Tongue (tissue), 2 donors: ENCODE measurements around the gene PSMB5. TPM values are rescaled to one million over a fixed set of nuclear protein-coding genes. Genes with fewer than 3 reads are reported as not detected.

Source experiments
- DNase-seq: peaks from one replicate; pipeline ENCODE4 v3.0.0-alpha.2; 2015
- total RNA-seq: library from RNA; depleted of rRNA; stranded (reverse); fragments of >200 nt; gene quantifications from one replicate; pipeline ENCODE4 v1.2.3, GENCODE V29; 2014

The PSMB5 gene
- 190 TPM for total RNA-seq

- peak; percentile 98 for DNase-seq
Measured at GRCh38 chr14:23034498-23035302, at the start of gene PSMB5. Gene PSMB5, minus strand, starts transcription at chr14:23034900. Its CDS starts 19 bp downstream, at chr14:23034881.

DNA sequence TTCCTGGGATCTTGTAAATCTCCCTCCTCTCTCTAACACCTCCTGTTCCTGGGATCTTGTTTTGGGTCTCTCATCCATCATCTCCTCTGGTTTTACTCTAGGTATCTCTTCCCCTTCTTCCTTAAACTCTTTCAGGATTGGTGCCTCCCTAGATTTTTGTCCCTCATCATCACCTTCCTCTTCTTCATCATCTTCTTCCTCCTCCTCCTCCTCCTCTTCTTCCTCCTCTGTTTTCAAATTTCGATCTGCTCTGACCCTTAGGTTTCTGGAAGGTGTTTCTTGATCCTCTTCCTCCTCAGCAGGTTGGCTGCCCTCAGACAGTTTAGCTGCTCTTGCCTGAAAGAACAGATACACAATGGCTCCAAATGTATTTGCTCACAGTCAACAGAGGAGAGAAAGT, 45.8 kb upstream of the PSMB5 start:
- DNase-seq: no peak

GRCh38 chr14:23079716-23080115, 45.0 kb upstream of the PSMB5 start:
- DNase-seq: no peak

GRCh38 chr14:23078692-23079116, 44.0 kb upstream of the PSMB5 start:
- no peak for DNase-seq

GRCh38 chr14:23077962-23078361, 43.3 kb upstream of the PSMB5 start:
- DNase-seq: no peak

GRCh38 chr14:23076785-23077408, 42.2 kb upstream of the PSMB5 start:
- peak; percentile 59 for DNase-seq

DNA sequence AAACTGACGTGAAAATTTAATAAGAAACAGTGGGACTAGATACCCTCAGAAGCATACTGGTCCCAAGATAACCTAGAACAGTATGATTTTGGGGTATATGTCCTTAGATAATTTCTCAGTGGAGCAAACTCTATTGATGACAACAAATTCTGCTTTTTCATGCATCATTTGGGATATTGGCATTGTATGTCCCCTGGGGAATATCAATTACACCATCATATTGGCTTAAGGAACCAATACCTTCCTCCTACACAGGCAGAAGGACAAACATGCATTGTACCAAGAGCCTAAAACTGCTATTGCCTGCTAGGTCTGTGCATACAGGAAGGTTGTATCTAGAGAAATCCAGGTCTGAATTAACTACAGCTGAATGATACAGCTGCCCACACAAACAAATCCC, 40.2 kb upstream of the PSMB5 start:
- no peak for DNase-seq

- DNase-seq: peak; percentile 33
Measured at GRCh38 chr14:23071921-23072539, 37.3 kb upstream of the PSMB5 start.

DNA sequence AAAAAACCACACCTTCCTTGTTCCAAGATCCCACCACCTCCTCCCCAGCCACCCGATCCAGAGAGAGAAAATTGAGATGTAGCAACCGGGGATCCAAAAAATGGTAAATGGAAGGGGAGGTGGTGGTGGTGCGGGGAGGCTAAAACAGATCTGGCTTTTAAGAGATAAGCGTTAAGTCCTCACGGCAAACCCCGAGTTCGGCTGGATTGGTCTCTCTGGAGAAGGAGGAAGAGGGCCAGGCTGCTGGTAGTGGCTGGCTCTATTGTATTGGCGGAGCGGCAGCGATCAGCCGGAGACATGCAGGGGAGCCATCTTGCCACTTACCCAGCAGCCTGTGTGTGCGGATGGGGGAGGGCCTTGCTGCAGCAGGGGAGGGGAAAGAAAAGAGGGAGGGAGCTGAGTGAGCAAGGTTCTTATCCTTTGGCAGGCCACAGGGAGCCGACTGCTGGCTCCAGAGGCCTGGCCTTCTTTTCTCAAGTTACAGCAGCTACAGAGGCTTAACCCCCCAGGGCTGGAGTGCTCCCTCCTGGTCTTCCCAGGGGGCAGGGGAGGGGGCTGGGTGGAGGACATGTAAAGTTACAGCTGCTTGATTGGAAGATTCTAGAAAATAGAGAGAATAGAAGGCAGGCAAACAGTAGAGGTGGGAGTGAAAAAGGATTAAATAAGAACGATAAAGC, 36.7 kb upstream of the PSMB5 start:
- DNase-seq: peak; percentile 95

DNA sequence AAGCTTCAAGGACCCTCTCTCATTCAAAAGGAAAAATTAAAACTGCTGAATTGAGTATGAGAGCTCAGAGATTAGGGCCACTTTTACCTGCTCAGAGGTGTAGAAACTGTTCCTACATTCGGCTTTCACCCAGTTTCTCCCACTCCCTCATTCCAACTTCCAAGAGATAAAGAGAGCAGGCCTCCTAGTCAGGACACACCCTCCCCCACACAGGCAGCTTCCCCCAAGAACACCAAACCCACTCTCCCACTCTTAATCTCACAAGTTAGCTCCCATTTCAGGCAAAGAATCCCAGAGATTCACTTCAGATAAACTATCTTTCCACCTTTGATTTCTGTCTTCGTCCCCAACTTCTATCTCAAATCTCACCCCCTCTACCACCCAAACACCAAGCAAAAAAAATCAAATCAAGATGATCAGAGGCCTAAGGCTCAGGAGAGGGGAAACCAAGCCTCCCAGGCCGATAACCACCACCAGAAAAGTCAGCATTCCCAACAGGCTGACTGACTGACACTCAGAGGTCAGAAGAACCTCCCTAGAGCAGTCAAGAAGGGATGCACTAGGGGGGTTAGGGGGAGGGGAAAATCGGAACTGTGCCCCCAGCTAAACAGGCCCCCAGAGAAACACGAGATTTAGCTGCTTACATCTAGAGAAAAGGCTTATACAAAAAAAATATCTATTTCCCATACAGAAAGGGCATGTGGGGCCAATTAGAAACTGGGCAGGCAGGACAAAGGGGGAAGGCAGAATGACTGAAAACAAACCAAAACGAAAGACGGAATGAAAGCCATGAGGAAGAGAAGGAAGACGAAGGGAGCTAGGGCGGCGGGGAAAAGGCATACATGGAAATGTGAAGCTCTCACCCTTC, 35.8 kb upstream of the PSMB5 start:
- peak; percentile 22 for DNase-seq

GRCh38 chr14:23069413-23069806, 34.7 kb upstream of the PSMB5 start:
- DNase-seq: no peak

- peak; percentile 96 for DNase-seq
Measured at GRCh38 chr14:23068789-23069412, 34.2 kb upstream of the PSMB5 start.

GRCh38 chr14:23067847-23068788, 33.4 kb upstream of the PSMB5 start:
- DNase-seq: no peak

DNA sequence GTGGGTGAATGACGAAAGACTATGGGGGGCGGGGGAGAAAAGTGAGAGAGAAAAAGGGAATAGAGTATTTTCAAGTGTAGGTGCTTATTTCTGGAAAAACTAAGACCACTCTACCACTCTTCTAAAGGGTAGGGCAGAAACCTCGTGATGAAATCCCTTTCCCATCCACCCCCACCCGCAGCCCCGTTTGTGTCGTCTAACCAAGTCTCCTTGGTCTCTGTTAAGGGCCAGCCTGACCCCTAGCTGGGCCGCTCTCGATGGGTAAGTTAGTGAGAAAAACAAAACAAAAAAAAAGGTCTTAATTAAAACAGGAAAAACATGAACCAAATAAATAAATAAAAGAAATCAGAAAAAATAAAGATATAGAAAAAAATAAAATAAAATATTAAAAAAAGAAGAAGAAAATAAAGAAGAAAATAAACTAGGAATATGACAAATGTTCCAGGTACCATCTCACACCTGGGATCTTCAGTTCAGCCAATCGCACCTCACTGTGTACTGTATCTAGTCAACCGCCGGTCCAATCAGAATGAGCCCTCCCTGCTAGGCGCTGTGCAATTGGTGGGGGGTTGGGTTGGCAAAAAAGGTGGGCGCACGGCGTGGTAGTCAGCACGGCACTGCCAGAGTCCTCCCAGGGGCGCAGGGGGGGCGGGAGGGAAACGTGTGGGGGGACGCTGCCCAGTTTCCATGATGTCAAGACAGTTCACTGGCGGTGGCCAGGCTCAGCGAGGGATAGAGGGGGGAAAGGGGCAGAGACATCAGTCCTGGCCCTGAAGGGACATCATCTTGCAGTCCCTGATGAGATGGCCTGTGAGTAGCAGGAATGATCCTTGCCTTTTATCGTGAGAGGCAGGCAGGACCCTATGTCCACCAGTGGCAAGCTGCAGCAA, 32.4 kb upstream of the PSMB5 start:
- no peak for DNase-seq

GRCh38 chr14:23066368-23066767, 31.7 kb upstream of the PSMB5 start:
- no peak for DNase-seq

DNA sequence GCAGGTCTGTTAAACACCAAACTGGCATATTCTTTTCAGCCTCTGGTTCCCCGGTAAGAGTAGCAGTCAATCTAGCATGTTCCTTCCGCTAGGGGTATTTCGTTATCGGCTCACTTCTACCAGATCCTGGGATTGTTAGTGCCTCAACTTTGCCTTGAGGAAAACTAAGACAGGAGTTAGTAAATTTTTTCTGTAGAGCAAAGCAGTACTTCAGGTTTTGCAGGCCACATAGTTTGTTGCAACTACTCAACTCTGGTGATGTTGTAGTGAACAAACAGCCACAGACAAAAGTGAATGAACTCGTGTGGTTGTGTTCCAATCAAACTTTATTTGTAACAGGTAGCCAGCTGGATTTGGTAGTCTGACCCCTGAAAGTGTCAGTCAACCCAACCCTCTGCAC, 28.9 kb upstream of the PSMB5 start:
- DNase-seq: no peak

GRCh38 chr14:23062002-23062401, 27.3 kb upstream of the PSMB5 start:
- peak; percentile 56 for DNase-seq

DNA sequence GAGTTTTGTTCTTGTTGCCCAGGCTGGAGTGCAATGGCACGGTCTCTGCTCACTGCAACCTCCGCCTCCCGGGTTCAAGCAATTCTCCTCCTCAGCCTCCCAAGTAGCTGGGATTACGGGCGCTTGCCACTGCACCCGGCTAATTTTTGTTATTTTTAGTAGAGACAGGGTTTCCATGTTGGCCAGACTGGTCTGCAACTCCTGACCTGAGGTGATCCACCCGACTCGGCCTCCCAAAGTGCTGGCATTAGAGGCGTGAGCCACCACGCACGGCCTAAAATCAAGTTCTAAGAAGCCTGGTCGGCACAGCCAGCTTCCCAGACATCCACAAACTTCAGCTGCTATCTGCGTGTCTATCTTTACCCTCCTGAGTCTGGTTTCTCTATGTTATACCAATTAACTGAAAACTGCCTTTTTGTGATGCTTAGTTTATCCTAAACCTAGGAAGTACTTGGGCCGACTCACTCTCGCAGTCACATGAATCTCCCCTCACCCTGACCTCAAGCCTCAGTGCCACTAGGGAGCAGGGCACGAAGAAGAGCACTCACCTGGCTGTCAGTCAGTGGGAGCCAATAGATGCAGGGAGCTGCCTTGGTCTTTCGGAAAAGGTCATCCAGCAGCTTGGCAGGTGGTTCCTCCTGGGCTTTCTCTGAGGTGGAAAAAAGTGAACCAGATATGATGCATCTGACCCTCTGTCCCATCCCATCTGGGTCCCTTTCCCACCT, 26.0 kb upstream of the PSMB5 start:
- DNase-seq: no peak
